NT2/D1 (cell line): ENCODE data around the gene PRICKLE1.
A peak's percentile ranks its signal among the peaks of the same experiment; 100 is the strongest.

Source experiments
- DNase-seq: peaks from one replicate; pipeline ENCODE4 v3.0.0-alpha.2; 2011; ENCODE audit warnings: low read depth, low spot score
- H3K27me3 ChIP-seq: 2 replicates; pipeline ENCODE4 v1.6.0; 2011; ENCODE audit warnings: mild to moderate bottlenecking; ENCODE audit not compliant: insufficient read length, insufficient read depth
- H3K36me3 ChIP-seq: 2 replicates; pipeline ENCODE4 v1.6.1; 2011; ENCODE audit warnings: mild to moderate bottlenecking, low read length, mixed read lengths; ENCODE audit not compliant: insufficient read depth, insufficient read length
- H3K4me1 ChIP-seq: 2 replicates; pipeline ENCODE4 v1.5.1; 2011; ENCODE audit not compliant: insufficient read depth, insufficient read length
- H3K4me3 ChIP-seq: 2 replicates; pipeline ENCODE4 v1.5.1; 2011; ENCODE audit warnings: low read depth; ENCODE audit not compliant: insufficient read length
- H3K9ac ChIP-seq: 2 replicates; pipeline ENCODE4 v1.6.0; 2011; ENCODE audit warnings: low read depth; ENCODE audit not compliant: insufficient read length
- H3K9me3 ChIP-seq: 2 replicates; pipeline ENCODE4 v1.5.1; 2011; ENCODE audit warnings: mild to moderate bottlenecking, low read length; ENCODE audit not compliant: insufficient read depth
- SUZ12 ChIP-seq: IDR thresholded peaks from 2 replicates; pipeline ENCODE4 v1.6.1; 2011; ENCODE audit not compliant: insufficient read length, insufficient read depth; ENCODE audit errors: extremely low read depth
- YY1 ChIP-seq: IDR thresholded peaks from 2 replicates; pipeline ENCODE4 v1.6.1; 2011; ENCODE audit not compliant: insufficient read length, insufficient read depth
- ZNF274 ChIP-seq: IDR thresholded peaks from 2 replicates; pipeline ENCODE4 v1.6.1; 2011; ENCODE audit warnings: mild to moderate bottlenecking, low read depth, low read length

Gene PRICKLE1

GRCh38 chr12:42608196-42608825 lies 18.8 kb upstream of the PRICKLE1 start:
- Histone ChIP-seq H3K36me3 (no peaks in the 10 kb centered on the region), H3K9me3 (peaks cover 21% of the 10 kb centered on the region), H3K9ac (no peak overlapping the region), H3K4me3 (no peak overlapping the region), H3K4me1 (no peaks in the 10 kb centered on the region), H3K27me3 (no peaks in the 10 kb centered on the region)
- no peak for DNase-seq
- TF ChIP-seq YY1 (no peak), ZNF274 (no peak), SUZ12 (no peak)

GRCh38 chr12:42607584-42608058 lies 18.1 kb upstream of the PRICKLE1 start:
- no peak overlapping the region for H3K9ac ChIP-seq
- no peak overlapping the region for H3K4me3 ChIP-seq
- no peaks in the 10 kb centered on the region for H3K36me3 ChIP-seq
- peaks cover 18% of the 10 kb centered on the region for H3K9me3 ChIP-seq
- TF ChIP-seq YY1: no peak
- no peak for TF ChIP-seq SUZ12
- TF ChIP-seq ZNF274: no peak
- H3K27me3 ChIP-seq: no peaks in the 10 kb centered on the region
- H3K4me1 ChIP-seq: no peaks in the 10 kb centered on the region
- no peak for DNase-seq

GRCh38 chr12:42606471-42606870 lies 16.9 kb upstream of the PRICKLE1 start:
- no peak for DNase-seq

GRCh38 chr12:42605685-42606084 lies 16.1 kb upstream of the PRICKLE1 start:
- H3K36me3 ChIP-seq: no peaks in the 10 kb centered on the region
- TF ChIP-seq SUZ12 (no peak), ZNF274 (no peak), YY1 (no peak)
- no peaks in the 10 kb centered on the region for H3K4me1 ChIP-seq
- DNase-seq: no peak
- 0 out of 2 replicates have a peak, but pooled peaks cover 4% of the 10 kb centered on the region for H3K9me3 ChIP-seq
- H3K4me3 ChIP-seq: no peak overlapping the region
- peaks cover under 1% of the 10 kb centered on the region for H3K27me3 ChIP-seq
- no peak overlapping the region for H3K9ac ChIP-seq

More at GRCh38 chr12:42606471-42606870, 16.9 kb upstream of the PRICKLE1 start:
- no peak overlapping the region for H3K4me3 ChIP-seq
- TF ChIP-seq YY1: no peak
- TF ChIP-seq ZNF274: no peak
- TF ChIP-seq SUZ12: no peak
- no peak overlapping the region for H3K9ac ChIP-seq
- no peaks in the 10 kb centered on the region for H3K36me3 ChIP-seq
- H3K9me3 ChIP-seq: peaks cover 10% of the 10 kb centered on the region; the same call in 1 of the 2 replicates
- H3K4me1 ChIP-seq: no peaks in the 10 kb centered on the region
- no peaks in the 10 kb centered on the region for H3K27me3 ChIP-seq

GRCh38 chr12:42603246-42603990 lies 13.9 kb upstream of the PRICKLE1 start:
- DNase-seq: peak; percentile 38
- Histone ChIP-seq H3K9me3 (no peaks in the 10 kb centered on the region), H3K36me3 (no peaks in the 10 kb centered on the region), H3K4me1 (no peaks in the 10 kb centered on the region), H3K4me3 (no peak overlapping the region), H3K27me3 (peaks cover 5% of the 10 kb centered on the region), H3K9ac (no peak overlapping the region)
- no peak for TF ChIP-seq ZNF274
- no peak for TF ChIP-seq YY1
- no peak for TF ChIP-seq SUZ12

- Histone ChIP-seq H3K9me3 (no peaks in the 10 kb centered on the region), H3K36me3 (no peaks in the 10 kb centered on the region), H3K27me3 (peaks cover 37% of the 10 kb centered on the region), H3K4me1 (peaks cover 4% of the 10 kb centered on the region), H3K4me3 (no peak overlapping the region), H3K9ac (no peak overlapping the region)
- TF ChIP-seq SUZ12 (no peak), YY1 (no peak)
- no peak for DNase-seq
These were observed 4.3 kb upstream of the PRICKLE1 start for GRCh38 chr12:42593874-42594273.

- Histone ChIP-seq H3K9ac (peak overlapping the region; percentile 71), H3K4me3 (peak overlapping the region; percentile 79), H3K27me3 (peaks cover 59% of the 10 kb centered on the region), H3K4me1 (peaks cover 4% of the 10 kb centered on the region), H3K9me3 (no peaks in the 10 kb centered on the region), H3K36me3 (peaks cover 2% of the 10 kb centered on the region)
- no peak for TF ChIP-seq SUZ12
- TF ChIP-seq ZNF274: no peak
- no peak for TF ChIP-seq YY1
- no peak for DNase-seq
These were observed 886 bp upstream of the PRICKLE1 start for GRCh38 chr12:42590330-42590934.
